H9 (cell line): ENCODE data around the gene ASB7. TPM values are rescaled to one million over a fixed set of nuclear protein-coding genes. Genes with fewer than 3 reads are reported as not detected.
A peak's percentile ranks its signal among the peaks of the same experiment; 100 is the strongest.
"Not testable (repeated sequence)": the region's sequence is repeated elsewhere in the genome, so short reads cannot be mapped to it uniquely, and the experiment has no call there.

Experiments used
- DNase-seq: peaks from one replicate; pipeline ENCODE4 v3.0.0-alpha.2; 2017
- H2AFZ ChIP-seq: one replicate; pipeline ENCODE4 v1.6.1; 2013; ENCODE audit warnings: mild to moderate bottlenecking, low read length, control low read depth, moderate library complexity
- H2AK5ac ChIP-seq: 2 replicates; pipeline ENCODE4 v1.6.1; 2013; ENCODE audit warnings: low read length, control low read depth, mixed read lengths; ENCODE audit not compliant: insufficient read length
- H2BK120ac ChIP-seq: one replicate; pipeline ENCODE4 v1.6.1; 2013; ENCODE audit warnings: low read depth, mild to moderate bottlenecking, low read length, control low read depth, inconsistent platforms; ENCODE audit not compliant: poor library complexity, severe bottlenecking
- H2BK12ac ChIP-seq: 2 replicates; pipeline ENCODE4 v1.6.1; 2013; ENCODE audit warnings: low read length, control low read depth, mixed read lengths, low read depth; ENCODE audit not compliant: insufficient read length
- H2BK15ac ChIP-seq: 2 replicates; pipeline ENCODE4 v1.6.1; 2013; ENCODE audit warnings: low read depth, low read length, control low read depth
- H2BK20ac ChIP-seq: one replicate; pipeline ENCODE4 v1.6.1; 2013; ENCODE audit warnings: low read depth, mild to moderate bottlenecking, low read length, control low read depth, inconsistent platforms; ENCODE audit not compliant: poor library complexity, severe bottlenecking
- H2BK5ac ChIP-seq: 2 replicates; pipeline ENCODE4 v1.6.1; 2013; ENCODE audit warnings: low read length, control low read depth, mixed read lengths; ENCODE audit not compliant: insufficient read length
- H3K14ac ChIP-seq: 2 replicates; pipeline ENCODE4 v1.6.1; 2013; ENCODE audit warnings: low read length, control low read depth; ENCODE audit not compliant: insufficient read depth
- H3K18ac ChIP-seq: 2 replicates; pipeline ENCODE4 v1.6.1; 2013; ENCODE audit warnings: low read depth, mild to moderate bottlenecking, mixed read lengths, low read length, control low read depth; ENCODE audit not compliant: insufficient read length
- H3K23ac ChIP-seq: 2 replicates; pipeline ENCODE4 v1.6.1; 2013; ENCODE audit warnings: low read length, control low read depth, mixed read lengths, low read depth; ENCODE audit not compliant: insufficient read length
- H3K23me2 ChIP-seq: 2 replicates; pipeline ENCODE4 v1.6.1; 2013; ENCODE audit warnings: low read depth, mild to moderate bottlenecking, mixed read lengths, low read length, control low read depth; ENCODE audit not compliant: insufficient read length, poor library complexity, severe bottlenecking
- H3K27ac ChIP-seq: 2 replicates; pipeline ENCODE4 v1.5.1; 2013; ENCODE audit warnings: low read length, control low read depth, mixed read lengths, low read depth; ENCODE audit not compliant: insufficient read length
- H3K27me3 ChIP-seq: 2 replicates; pipeline ENCODE4 v1.6.1; 2013; ENCODE audit warnings: low read length, control low read depth, inconsistent platforms; ENCODE audit not compliant: insufficient read depth
- H3K4ac ChIP-seq: 2 replicates; pipeline ENCODE4 v1.6.1; 2013; ENCODE audit warnings: low read depth, mild to moderate bottlenecking, control low read depth, inconsistent platforms, low read length, moderate library complexity
- H3K4me1 ChIP-seq: 2 replicates; pipeline ENCODE4 v1.6.1; 2013; ENCODE audit warnings: low read length, control low read depth, inconsistent platforms; ENCODE audit not compliant: insufficient read depth
- H3K4me2 ChIP-seq: 2 replicates; pipeline ENCODE4 v1.6.1; 2013; ENCODE audit warnings: low read length, control low read depth, mixed read lengths; ENCODE audit not compliant: insufficient read length, insufficient read depth
- H3K56ac ChIP-seq: 2 replicates; pipeline ENCODE4 v1.6.1; 2013; ENCODE audit warnings: low read depth, mild to moderate bottlenecking, mixed read lengths, low read length, control low read depth; ENCODE audit not compliant: insufficient read length
- H3K79me1 ChIP-seq: 2 replicates; pipeline ENCODE4 v1.6.1; 2013; ENCODE audit warnings: low read depth, mild to moderate bottlenecking, moderate library complexity, low read length, control low read depth, inconsistent platforms; ENCODE audit not compliant: insufficient read depth, poor library complexity, severe bottlenecking
- H3K79me2 ChIP-seq: 2 replicates; pipeline ENCODE4 v1.6.1; 2013; ENCODE audit warnings: low read length, control low read depth, inconsistent platforms; ENCODE audit not compliant: insufficient read depth
- H3K9ac ChIP-seq: 2 replicates; pipeline ENCODE4 v1.6.1; 2013; ENCODE audit warnings: low read length, control low read depth, mixed read lengths; ENCODE audit not compliant: insufficient read length; ENCODE audit errors: extremely low read depth
- H3K9me3 ChIP-seq: one replicate; pipeline ENCODE4 v1.6.1; 2013; ENCODE audit warnings: low read depth, low read length, inconsistent platforms; ENCODE audit not compliant: control insufficient read depth
- H3T11ph ChIP-seq: one replicate; pipeline ENCODE4 v1.6.1; 2013; ENCODE audit warnings: mild to moderate bottlenecking, low read length, control low read depth, inconsistent platforms
- H4K20me1 ChIP-seq: one replicate; pipeline ENCODE4 v1.6.1; 2013; ENCODE audit not compliant: control insufficient read depth, insufficient read length, insufficient read depth
- H4K5ac ChIP-seq: 2 replicates; pipeline ENCODE4 v1.6.1; 2013; ENCODE audit warnings: low read depth, mild to moderate bottlenecking, mixed read lengths, low read length, control low read depth; ENCODE audit not compliant: insufficient read length
- H4K8ac ChIP-seq: replicated peaks from 2 replicates; pipeline ENCODE4 v1.6.1; 2013; ENCODE audit warnings: low read length, control low read depth, mixed read lengths, low read depth; ENCODE audit not compliant: insufficient read length
- H4K91ac ChIP-seq: 2 replicates; pipeline ENCODE4 v1.6.1; 2013; ENCODE audit warnings: low read depth, mild to moderate bottlenecking, moderate library complexity, mixed read lengths, low read length, control low read depth; ENCODE audit not compliant: insufficient read length
- H3K27ac Mint-ChIP-seq, 3 experiments: 2 replicates in 2 of 3; 3 replicates in 1 of 3; pipeline ENCODE4 v1.8.0; 2020 to 2021; ENCODE audit warnings: mixed read lengths in 3 of 3, mild to moderate bottlenecking in 1 of 3, moderate library complexity in 1 of 3
- H3K27me3 Mint-ChIP-seq: 2 replicates; pipeline ENCODE4 v1.8.0; 2021; ENCODE audit warnings: low read depth, mild to moderate bottlenecking, moderate library complexity, mixed read lengths
- H3K36me3 Mint-ChIP-seq, 3 experiments: 2 replicates in 2 of 3; 3 replicates in 1 of 3; pipeline ENCODE4 v1.8.0; 2020 to 2021; ENCODE audit warnings: low read depth in 3 of 3, mixed read lengths in 3 of 3; ENCODE audit not compliant: insufficient read depth in 1 of 3
- H3K4me1 Mint-ChIP-seq, 2 experiments: 2 replicates each; pipeline ENCODE4 v1.8.0; 2020; ENCODE audit warnings: mixed read lengths in 2 of 2
- H3K4me3 Mint-ChIP-seq, 2 experiments: 2 replicates in 1 of 2; 3 replicates in 1 of 2; pipeline ENCODE4 v1.8.0; 2020 to 2021; ENCODE audit warnings: mild to moderate bottlenecking in 2 of 2, mixed read lengths in 2 of 2, moderate library complexity in 1 of 2
- H3K9me3 Mint-ChIP-seq, 2 experiments: 2 replicates in 1 of 2; 3 replicates in 1 of 2; pipeline ENCODE4 v1.8.0; 2020; ENCODE audit warnings: mild to moderate bottlenecking in 2 of 2, mixed read lengths in 2 of 2, moderate library complexity in 1 of 2
- whole genome bisulfite sequencing: extraction: QIAGEN DNeasy Blood & Tissue Kit; methylation state at CpG from one replicate; pipeline ENCODE4 v1.1.7; 2013; ENCODE audit warnings: missing lambda C conversion rate, low lambda C conversion rate, mixed read lengths; ENCODE audit not compliant: insufficient read length; ENCODE audit errors: extremely low coverage; 5-methylcytosine and 5-hydroxymethylcytosine counted together
- total RNA-seq: library from RNA; stranded (reverse); gene quantifications from 2 replicates; pipeline ENCODE4 v1.2.1, GENCODE V29; 2021
- TF ChIP-seq, protein P1 (sequence below): fragments of 200-600 bp; sonication (generic); conservative IDR thresholded peaks from 3 replicates; pipeline ENCODE4 v1.8.0; 2021; ENCODE audit warnings: antibody characterized with exemption, mild to moderate bottlenecking

Gene ASB7
- total RNA-seq, 1 experiment from 2014 or later, result 12.8 TPM

- WGBS, result no CpG with 5 or more reads among the region's 5 CpGs
These were observed 70.6 kb downstream of the ASB7 start for GRCh38 chr15:100672959-100673358.

GRCh38 chr15:100679151-100679550, 76.8 kb downstream of the ASB7 start:
- not testable (repeated sequence) for H3K27ac Mint-ChIP-seq, H3K4ac ChIP-seq, H3K18ac ChIP-seq, H3K14ac ChIP-seq, H2BK120ac ChIP-seq, H2BK5ac ChIP-seq, H3K27me3 ChIP-seq, H3K79me1 ChIP-seq, H4K91ac ChIP-seq, H2BK20ac ChIP-seq, H3K4me1 Mint-ChIP-seq, H3K9me3 ChIP-seq, H3K9ac ChIP-seq, H3T11ph ChIP-seq, H3K23me2 ChIP-seq, H4K20me1 ChIP-seq, H2AK5ac ChIP-seq, H2AFZ ChIP-seq, H2BK12ac ChIP-seq, H3K4me3 Mint-ChIP-seq, H4K8ac ChIP-seq, H3K27ac ChIP-seq, H3K23ac ChIP-seq, H3K79me2 ChIP-seq, H4K5ac ChIP-seq, H3K4me2 ChIP-seq, H3K56ac ChIP-seq, H3K4me1 ChIP-seq, H2BK15ac ChIP-seq
- Mint-ChIP-seq H3K9me3 (peaks cover 33 to 41% of the 10 kb centered on the region in 2 experiments), H3K27me3 (peaks cover 13% of the 10 kb centered on the region), H3K36me3 (peaks cover 4 to 12% (median 9%) of the 10 kb centered on the region in 3 experiments)
- WGBS, result no CpG with 5 or more reads among the region's 5 CpGs
- DNase-seq, result peak; percentile 9

More at GRCh38 chr15:100672959-100673358, 70.6 kb downstream of the ASB7 start:
- Histone ChIP-seq H3K56ac (no peak overlapping the region), H3K4me2 (no peak overlapping the region), H3K4ac (no peak overlapping the region), H3K9me3 (no peaks in the 10 kb centered on the region), H2BK5ac (no peak overlapping the region), H3K79me1 (no peaks in the 10 kb centered on the region), H4K91ac (no peak overlapping the region), H3K27me3 (no peaks in the 10 kb centered on the region), H2AK5ac (no peak overlapping the region), H3K9ac (no peak overlapping the region), H2BK120ac (no peak overlapping the region), H3T11ph (no peak overlapping the region), H4K5ac (no peak overlapping the region), H3K18ac (no peak overlapping the region), H2AFZ (no peak overlapping the region), H3K14ac (no peak overlapping the region), H2BK15ac (no peak overlapping the region), H3K23me2 (no peaks in the 10 kb centered on the region), H2BK20ac (no peak overlapping the region), H4K8ac (no peak overlapping the region), H2BK12ac (no peak overlapping the region), H3K79me2 (no peaks in the 10 kb centered on the region), H3K27ac (no peak overlapping the region), H3K23ac (no peak overlapping the region), H4K20me1 (no peaks in the 10 kb centered on the region), H3K4me1 (no peaks in the 10 kb centered on the region)
- H3K27me3 Mint-ChIP-seq, result peaks cover 13% of the 10 kb centered on the region
- H3K27ac Mint-ChIP-seq, result no peak overlapping the region
- DNase-seq, result no peak
- no peaks in the 10 kb centered on the region for H3K36me3 Mint-ChIP-seq
- TF ChIP-seq, protein P1, sequence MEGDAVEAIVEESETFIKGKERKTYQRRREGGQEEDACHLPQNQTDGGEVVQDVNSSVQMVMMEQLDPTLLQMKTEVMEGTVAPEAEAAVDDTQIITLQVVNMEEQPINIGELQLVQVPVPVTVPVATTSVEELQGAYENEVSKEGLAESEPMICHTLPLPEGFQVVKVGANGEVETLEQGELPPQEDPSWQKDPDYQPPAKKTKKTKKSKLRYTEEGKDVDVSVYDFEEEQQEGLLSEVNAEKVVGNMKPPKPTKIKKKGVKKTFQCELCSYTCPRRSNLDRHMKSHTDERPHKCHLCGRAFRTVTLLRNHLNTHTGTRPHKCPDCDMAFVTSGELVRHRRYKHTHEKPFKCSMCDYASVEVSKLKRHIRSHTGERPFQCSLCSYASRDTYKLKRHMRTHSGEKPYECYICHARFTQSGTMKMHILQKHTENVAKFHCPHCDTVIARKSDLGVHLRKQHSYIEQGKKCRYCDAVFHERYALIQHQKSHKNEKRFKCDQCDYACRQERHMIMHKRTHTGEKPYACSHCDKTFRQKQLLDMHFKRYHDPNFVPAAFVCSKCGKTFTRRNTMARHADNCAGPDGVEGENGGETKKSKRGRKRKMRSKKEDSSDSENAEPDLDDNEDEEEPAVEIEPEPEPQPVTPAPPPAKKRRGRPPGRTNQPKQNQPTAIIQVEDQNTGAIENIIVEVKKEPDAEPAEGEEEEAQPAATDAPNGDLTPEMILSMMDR, result no peak
- no peak overlapping the region for H3K4me3 Mint-ChIP-seq
- H3K4me1 Mint-ChIP-seq, result peaks cover 2 to 7% of the 10 kb centered on the region in 2 experiments; a peak in 1 of 4 replicates
- peaks cover 7 to 16% of the 10 kb centered on the region in 2 experiments; a peak in 2 of 5 replicates for H3K9me3 Mint-ChIP-seq
